ENCODE data around the gene EHHADH. TPM values are rescaled to one million over a fixed set of nuclear protein-coding genes. Genes with fewer than 3 reads are reported as not detected.
A peak's percentile ranks its signal among the peaks of the same experiment; 100 is the strongest.

Gene EHHADH
- total and polyA plus RNA-seq, 4 donors, result 2.8 to 11.1 (median 6.3) TPM

GRCh38 chr3:185290266-185290665 is 36.4 kb upstream of the EHHADH start:
- TF ChIP-seq CTCF (IDR thresholded peaks at IDR 0.05; ENCODE audit: control extremely low read depth, extremely low read depth), result no peak
- Histone ChIP-seq H3K36me3 (ENCODE audit: control insufficient read depth in 4 of 4, insufficient read depth in 4 of 4, low read length in 4 of 4) (peaks cover 0 to 7% (median 3%) of the 10 kb centered on the region in 4 donors), H3K9ac (ENCODE audit: insufficient read depth in 1 of 2, low read length in 2 of 2) (no peak overlapping the region), H3K27ac (ENCODE audit: low read depth in 1 of 2, low read length in 1 of 2) (no peak overlapping the region), H3K4me3 (no peak overlapping the region), H3K9me3 (ENCODE audit: control insufficient read depth in 4 of 4, insufficient read depth in 3 of 4, low read length in 3 of 4) (no peaks in the 10 kb centered on the region), H3K4me1 (ENCODE audit: control insufficient read depth in 5 of 5, insufficient read depth in 5 of 5, low read length in 5 of 5) (no peaks in the 10 kb centered on the region), H3K27me3 (ENCODE audit: control insufficient read depth in 3 of 3, insufficient read depth in 3 of 3, low read length in 2 of 3) (no peaks in the 10 kb centered on the region)
- no peak for ATAC-seq (ENCODE audit: insufficient read depth, low FRiP score)
- no peak for DNase-seq
- 87 to 92% methylated on average over 3 of the region's 3 CpGs for WGBS, 2 donors

- 60 to 64% methylated on average over 9 of the region's 9 CpGs for WGBS, 2 donors
- Histone ChIP-seq H3K36me3 (ENCODE audit: control insufficient read depth in 4 of 4, insufficient read depth in 4 of 4, low read length in 4 of 4) (peaks cover 0 to 4% (median 0%) of the 10 kb centered on the region in 4 donors), H3K27ac (ENCODE audit: low read depth in 1 of 2, low read length in 1 of 2) (no peak overlapping the region), H3K4me1 (ENCODE audit: control insufficient read depth in 5 of 5, insufficient read depth in 5 of 5, low read length in 5 of 5) (peaks cover 0 to 11% (median 2%) of the 10 kb centered on the region in 5 donors), H3K27me3 (ENCODE audit: control insufficient read depth in 3 of 3, insufficient read depth in 3 of 3, low read length in 2 of 3) (no peaks in the 10 kb centered on the region), H3K4me3 (peak overlapping the region; percentile 76), H3K9me3 (ENCODE audit: control insufficient read depth in 4 of 4, insufficient read depth in 3 of 4, low read length in 3 of 4) (peaks cover 0 to 3% (median 0%) of the 10 kb centered on the region in 4 donors), H3K9ac (ENCODE audit: insufficient read depth in 1 of 2, low read length in 2 of 2) (peak overlapping the region; percentile 50 to 63)
- ATAC-seq (ENCODE audit: insufficient read depth, low FRiP score) (no peak), DNase-seq (no peak)
- TF ChIP-seq CTCF (IDR thresholded peaks at IDR 0.05; ENCODE audit: control extremely low read depth, extremely low read depth), result no peak
These were observed 29.6 kb upstream of the EHHADH start for GRCh38 chr3:185283374-185283935.

GRCh38 chr3:185282696-185283373 is 29.0 kb upstream of the EHHADH start:
- DNase-seq (peak; percentile 97 to 98 (median 97)), ATAC-seq (ENCODE audit: insufficient read depth, low FRiP score) (peak; percentile 98)
- Histone ChIP-seq H3K27me3 (ENCODE audit: control insufficient read depth in 3 of 3, insufficient read depth in 3 of 3, low read length in 2 of 3) (no peaks in the 10 kb centered on the region), H3K9ac (ENCODE audit: insufficient read depth in 1 of 2, low read length in 2 of 2) (peak overlapping the region; percentile 50 to 63), H3K4me3 (peak overlapping the region; percentile 76), H3K9me3 (ENCODE audit: control insufficient read depth in 4 of 4, insufficient read depth in 3 of 4, low read length in 3 of 4) (peaks cover 0 to 3% (median 0%) of the 10 kb centered on the region in 4 donors), H3K36me3 (ENCODE audit: control insufficient read depth in 4 of 4, insufficient read depth in 4 of 4, low read length in 4 of 4) (peaks cover 0 to 4% (median 0%) of the 10 kb centered on the region in 4 donors), H3K4me1 (ENCODE audit: control insufficient read depth in 5 of 5, insufficient read depth in 5 of 5, low read length in 5 of 5) (peaks cover 0 to 11% (median 2%) of the 10 kb centered on the region in 5 donors), H3K27ac (ENCODE audit: low read depth in 1 of 2, low read length in 1 of 2) (peak overlapping the region in 1 of 2 donors; percentile 68)
- TF ChIP-seq CTCF (IDR thresholded peaks at IDR 0.05; ENCODE audit: control extremely low read depth, extremely low read depth), result no peak
- 4 to 5% methylated on average over 41 of the region's 41 CpGs for WGBS, 2 donors

All from lung (tissue), 12 donors.